NB4 (cell line): Measurements from ENCODE around the gene SLC37A3.

Source experiments
- CTCF ChIP-seq: IDR thresholded peaks from one replicate; pipeline ENCODE4 v1.5.1; 2012; ENCODE audit warnings: low read depth, low read length
- POLR2A ChIP-seq: IDR thresholded peaks from 2 replicates; pipeline ENCODE4 v1.6.1; 2011; ENCODE audit warnings: mild to moderate bottlenecking; ENCODE audit not compliant: insufficient read length; ENCODE audit errors: extremely low read depth

- TF ChIP-seq CTCF: no peak
- no peak for TF ChIP-seq POLR2A
These were observed 37.0 kb upstream of the SLC37A3 start for GRCh38 chr7:140435252-140435895.
